ENCODE data around the gene TMEM120B.

TMEM120B gene

DNA sequence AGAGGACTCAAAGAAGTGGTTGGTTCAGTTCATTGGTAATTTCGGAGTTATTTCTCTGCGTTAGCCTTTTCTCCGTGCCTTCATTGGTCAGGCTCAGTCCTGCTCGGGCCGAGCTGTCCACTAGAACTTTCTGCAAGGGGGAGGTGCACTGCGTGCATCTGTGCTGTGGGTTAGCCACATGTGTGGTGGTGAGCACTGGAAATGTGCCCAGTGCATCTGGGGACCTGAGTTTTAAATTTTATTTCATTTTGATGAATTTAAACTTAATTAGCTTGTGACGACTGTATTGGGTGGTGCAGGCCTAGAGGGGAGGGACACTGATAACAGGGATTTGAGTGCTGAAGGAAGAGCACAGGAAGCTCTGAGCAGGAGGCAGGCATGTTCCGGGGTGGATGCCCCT, 115.8 kb downstream of the TMEM120B start:
- Histone ChIP-seq H4K91ac (ENCODE audit: low read depth, low read length, poor library complexity) (no peak overlapping the region), H2AK5ac (ENCODE audit: low read depth, low read length) (no peak overlapping the region), H3K4me1 (ENCODE audit: control insufficient read depth in 2 of 2, insufficient read depth in 1 of 2, low read depth in 1 of 2, low read length in 2 of 2) (no peaks in the 10 kb centered on the region), H2BK5ac (ENCODE audit: low read length) (no peak overlapping the region), H3K4ac (ENCODE audit: low read length) (no peak overlapping the region), H4K8ac (ENCODE audit: low read depth, low read length) (no peak overlapping the region), H2BK12ac (ENCODE audit: low read length) (no peak overlapping the region), H3K23ac (ENCODE audit: low read depth, low read length, poor library complexity) (no peak overlapping the region), H3K27me3 (ENCODE audit: control insufficient read depth in 3 of 3, insufficient read depth in 3 of 3, low read depth in 1 of 3, low read length in 3 of 3) (no peaks in the 10 kb centered on the region), H3K18ac (ENCODE audit: low read length) (no peak overlapping the region), H2BK120ac (ENCODE audit: low read depth, low read length) (no peak overlapping the region), H3K79me1 (ENCODE audit: low read depth, low read length) (no peaks in the 10 kb centered on the region), H3K4me2 (ENCODE audit: insufficient read depth, low read length, poor library complexity, severe bottlenecking) (no peak overlapping the region), H3K9me3 (replicated peaks in 1 of 2; ENCODE audit: control insufficient read depth in 2 of 2, insufficient read depth in 1 of 2, low read depth in 1 of 2, low read length in 2 of 2) (no peaks in the 10 kb centered on the region), H3K27ac (replicated peaks; ENCODE audit: low read length) (no peak overlapping the region), H3K9ac (ENCODE audit: low read depth, low read length, poor library complexity) (no peak overlapping the region), H3K36me3 (replicated peaks in 1 of 2; ENCODE audit: control insufficient read depth in 2 of 2, insufficient read depth in 2 of 2, low read length in 2 of 2) (peaks cover 47 to 87% of the 10 kb centered on the region in 2 donors), H2BK15ac (ENCODE audit: low read length) (no peak overlapping the region), H2AFZ (ENCODE audit: low read length) (no peak overlapping the region), H3K4me3 (ENCODE audit: low read length in 2 of 2) (no peak overlapping the region), H3K14ac (ENCODE audit: low read length) (no peak overlapping the region)
- DNase-seq (ENCODE audit: low spot score), result no peak
- no CpG with 5 or more reads among the region's 8 CpGs for WGBS, 2 donors (ENCODE audit: extremely low coverage in 2 of 2, insufficient read length in 2 of 2, insufficient replicate concordance in 1 of 2)

DNA sequence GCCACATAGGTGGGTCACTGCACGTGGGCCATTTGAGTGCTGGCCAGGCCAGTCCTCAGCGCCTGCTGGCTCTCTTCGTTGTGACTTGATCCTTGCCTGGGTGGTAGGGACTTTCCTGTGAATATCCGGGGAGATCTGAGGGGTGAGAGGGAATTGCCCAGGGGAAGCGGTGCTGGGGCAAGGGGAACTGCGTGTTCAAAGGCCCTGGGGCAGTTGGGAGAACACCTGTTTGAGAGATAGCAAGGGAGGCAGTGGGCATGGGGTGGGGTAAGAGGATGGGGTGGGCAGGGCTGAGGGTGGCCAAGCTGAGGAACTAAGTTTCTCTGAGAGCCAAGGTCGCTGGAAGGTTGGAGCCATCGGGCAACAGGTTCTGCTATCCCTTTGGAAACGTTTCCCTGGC, 116.3 kb downstream of the TMEM120B start:
- Histone ChIP-seq H2AK5ac (ENCODE audit: low read depth, low read length) (no peak overlapping the region), H3K18ac (ENCODE audit: low read length) (no peak overlapping the region), H3K4me2 (ENCODE audit: insufficient read depth, low read length, poor library complexity, severe bottlenecking) (no peak overlapping the region), H4K91ac (ENCODE audit: low read depth, low read length, poor library complexity) (no peak overlapping the region), H2BK12ac (ENCODE audit: low read length) (no peak overlapping the region), H3K9me3 (replicated peaks in 1 of 2; ENCODE audit: control insufficient read depth in 2 of 2, insufficient read depth in 1 of 2, low read depth in 1 of 2, low read length in 2 of 2) (no peaks in the 10 kb centered on the region), H3K4me3 (ENCODE audit: low read length in 2 of 2) (no peak overlapping the region), H4K8ac (ENCODE audit: low read depth, low read length) (no peak overlapping the region), H2AFZ (ENCODE audit: low read length) (no peak overlapping the region), H3K79me1 (ENCODE audit: low read depth, low read length) (no peaks in the 10 kb centered on the region), H3K9ac (ENCODE audit: low read depth, low read length, poor library complexity) (no peak overlapping the region), H3K36me3 (replicated peaks in 1 of 2; ENCODE audit: control insufficient read depth in 2 of 2, insufficient read depth in 2 of 2, low read length in 2 of 2) (peaks cover 43 to 81% of the 10 kb centered on the region in 2 donors), H3K4me1 (ENCODE audit: control insufficient read depth in 2 of 2, insufficient read depth in 1 of 2, low read depth in 1 of 2, low read length in 2 of 2) (no peaks in the 10 kb centered on the region), H2BK120ac (ENCODE audit: low read depth, low read length) (no peak overlapping the region), H2BK5ac (ENCODE audit: low read length) (no peak overlapping the region), H3K23ac (ENCODE audit: low read depth, low read length, poor library complexity) (no peak overlapping the region), H3K4ac (ENCODE audit: low read length) (no peak overlapping the region), H3K14ac (ENCODE audit: low read length) (no peak overlapping the region), H3K27ac (replicated peaks; ENCODE audit: low read length) (no peak overlapping the region), H3K27me3 (ENCODE audit: control insufficient read depth in 3 of 3, insufficient read depth in 3 of 3, low read depth in 1 of 3, low read length in 3 of 3) (no peaks in the 10 kb centered on the region), H2BK15ac (ENCODE audit: low read length) (no peak overlapping the region)
- no CpG with 5 or more reads among the region's 9 CpGs for WGBS, 2 donors (ENCODE audit: extremely low coverage in 2 of 2, insufficient read length in 2 of 2, insufficient replicate concordance in 1 of 2)
- DNase-seq (ENCODE audit: low spot score), result no peak

DNA sequence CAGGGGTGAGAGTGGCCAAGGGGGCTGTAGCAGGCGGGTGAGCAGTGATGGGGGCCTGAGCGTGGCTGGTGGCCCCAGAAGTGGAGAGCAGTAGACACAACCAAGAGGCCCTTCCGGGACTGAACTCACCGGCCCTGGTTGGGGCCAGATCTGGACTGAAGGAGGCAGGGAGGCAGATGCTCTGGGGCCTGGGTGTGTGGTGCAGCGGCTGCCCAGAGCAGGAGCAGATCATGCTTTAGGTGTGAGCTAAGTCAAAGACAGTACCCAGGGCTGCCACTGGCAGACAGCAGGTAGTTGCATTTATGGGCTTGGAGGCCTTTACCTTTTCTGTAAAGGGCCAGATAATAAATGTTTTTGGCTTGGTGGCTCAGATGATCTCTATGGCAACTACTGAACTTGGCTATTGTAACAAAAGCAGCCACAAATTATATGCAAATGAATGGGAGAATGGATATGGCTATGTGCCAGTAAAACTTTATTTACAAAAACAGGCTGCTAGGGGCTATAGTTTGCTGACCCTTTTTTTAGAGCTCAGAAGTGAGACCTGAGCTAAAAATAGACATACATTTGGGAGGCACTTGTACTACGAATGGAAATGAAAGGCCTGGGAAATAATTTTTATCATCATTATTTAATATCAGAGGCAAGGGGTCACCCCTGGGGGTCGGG, 116.8 kb downstream of the TMEM120B start:
- no peak overlapping the region for H3K27ac ChIP-seq (replicated peaks; ENCODE audit: low read length)
- no peaks in the 10 kb centered on the region for H3K79me1 ChIP-seq (ENCODE audit: low read depth, low read length)
- H3K9ac ChIP-seq (ENCODE audit: low read depth, low read length, poor library complexity), result no peak overlapping the region
- peaks cover 39 to 76% of the 10 kb centered on the region in 2 donors for H3K36me3 ChIP-seq (replicated peaks in 1 of 2; ENCODE audit: control insufficient read depth in 2 of 2, insufficient read depth in 2 of 2, low read length in 2 of 2)
- H3K27me3 ChIP-seq (ENCODE audit: control insufficient read depth in 3 of 3, insufficient read depth in 3 of 3, low read depth in 1 of 3, low read length in 3 of 3), result no peaks in the 10 kb centered on the region
- H3K4me2 ChIP-seq (ENCODE audit: insufficient read depth, low read length, poor library complexity, severe bottlenecking), result no peak overlapping the region
- DNase-seq (ENCODE audit: low spot score), result no peak
- H2BK15ac ChIP-seq (ENCODE audit: low read length), result no peak overlapping the region
- no peak overlapping the region for H3K14ac ChIP-seq (ENCODE audit: low read length)
- H3K18ac ChIP-seq (ENCODE audit: low read length), result no peak overlapping the region
- no peak overlapping the region for H3K4me3 ChIP-seq (ENCODE audit: low read length in 2 of 2)
- H2AFZ ChIP-seq (ENCODE audit: low read length), result no peak overlapping the region
- no peak overlapping the region for H2BK120ac ChIP-seq (ENCODE audit: low read depth, low read length)
- no peaks in the 10 kb centered on the region for H3K9me3 ChIP-seq (replicated peaks in 1 of 2; ENCODE audit: control insufficient read depth in 2 of 2, insufficient read depth in 1 of 2, low read depth in 1 of 2, low read length in 2 of 2)
- no peak overlapping the region for H3K23ac ChIP-seq (ENCODE audit: low read depth, low read length, poor library complexity)
- H4K8ac ChIP-seq (ENCODE audit: low read depth, low read length), result no peak overlapping the region
- no peak overlapping the region for H2BK5ac ChIP-seq (ENCODE audit: low read length)
- H3K4ac ChIP-seq (ENCODE audit: low read length), result no peak overlapping the region
- no peaks in the 10 kb centered on the region for H3K4me1 ChIP-seq (ENCODE audit: control insufficient read depth in 2 of 2, insufficient read depth in 1 of 2, low read depth in 1 of 2, low read length in 2 of 2)
- H2BK12ac ChIP-seq (ENCODE audit: low read length), result no peak overlapping the region
- no peak overlapping the region for H4K91ac ChIP-seq (ENCODE audit: low read depth, low read length, poor library complexity)
- no CpG with 5 or more reads among the region's 7 CpGs for WGBS, 2 donors (ENCODE audit: extremely low coverage in 2 of 2, insufficient read length in 2 of 2, insufficient replicate concordance in 1 of 2)
- H2AK5ac ChIP-seq (ENCODE audit: low read depth, low read length), result no peak overlapping the region

DNA sequence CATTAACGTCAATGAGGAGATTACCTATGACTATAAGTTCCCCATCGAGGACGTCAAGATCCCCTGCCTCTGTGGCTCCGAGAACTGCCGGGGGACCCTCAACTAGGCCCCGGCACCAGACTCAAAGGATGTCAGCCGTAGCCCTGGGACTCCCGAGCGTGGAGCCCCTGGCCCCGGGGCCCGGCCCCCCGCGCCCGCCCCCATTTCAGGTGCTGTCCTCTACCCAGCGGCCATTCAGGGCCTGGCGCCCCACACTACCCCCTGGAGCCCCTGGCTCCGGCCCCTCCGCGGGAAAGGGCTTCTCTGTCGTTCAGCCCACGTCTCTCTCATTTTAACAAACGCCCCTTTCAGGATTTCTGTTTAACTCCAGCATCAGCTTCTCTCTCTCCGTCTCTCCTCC, 117.6 kb downstream of the TMEM120B start:
- no CpG with 5 or more reads among the region's 23 CpGs for WGBS, 2 donors (ENCODE audit: extremely low coverage in 2 of 2, insufficient read length in 2 of 2, insufficient replicate concordance in 1 of 2)
- no peak overlapping the region for H3K4me3 ChIP-seq (ENCODE audit: low read length in 2 of 2)
- H2BK15ac ChIP-seq (ENCODE audit: low read length), result no peak overlapping the region
- DNase-seq (ENCODE audit: low spot score), result no peak
- no peak overlapping the region for H3K4ac ChIP-seq (ENCODE audit: low read length)
- no peak overlapping the region for H3K14ac ChIP-seq (ENCODE audit: low read length)
- H2BK12ac ChIP-seq (ENCODE audit: low read length), result no peak overlapping the region
- H3K9me3 ChIP-seq (replicated peaks in 1 of 2; ENCODE audit: control insufficient read depth in 2 of 2, insufficient read depth in 1 of 2, low read depth in 1 of 2, low read length in 2 of 2), result no peaks in the 10 kb centered on the region
- no peak overlapping the region for H2AFZ ChIP-seq (ENCODE audit: low read length)
- no peak overlapping the region for H3K27ac ChIP-seq (replicated peaks; ENCODE audit: low read length)
- H2AK5ac ChIP-seq (ENCODE audit: low read depth, low read length), result no peak overlapping the region
- no peak overlapping the region for H4K91ac ChIP-seq (ENCODE audit: low read depth, low read length, poor library complexity)
- H2BK120ac ChIP-seq (ENCODE audit: low read depth, low read length), result no peak overlapping the region
- H3K79me1 ChIP-seq (ENCODE audit: low read depth, low read length), result no peaks in the 10 kb centered on the region
- H3K27me3 ChIP-seq (ENCODE audit: control insufficient read depth in 3 of 3, insufficient read depth in 3 of 3, low read depth in 1 of 3, low read length in 3 of 3), result no peaks in the 10 kb centered on the region
- peaks cover 37 to 69% of the 10 kb centered on the region in 2 donors for H3K36me3 ChIP-seq (replicated peaks in 1 of 2; ENCODE audit: control insufficient read depth in 2 of 2, insufficient read depth in 2 of 2, low read length in 2 of 2)
- H3K9ac ChIP-seq (ENCODE audit: low read depth, low read length, poor library complexity), result no peak overlapping the region
- no peak overlapping the region for H3K18ac ChIP-seq (ENCODE audit: low read length)
- H3K23ac ChIP-seq (ENCODE audit: low read depth, low read length, poor library complexity), result no peak overlapping the region
- no peaks in the 10 kb centered on the region for H3K4me1 ChIP-seq (ENCODE audit: control insufficient read depth in 2 of 2, insufficient read depth in 1 of 2, low read depth in 1 of 2, low read length in 2 of 2)
- H2BK5ac ChIP-seq (ENCODE audit: low read length), result no peak overlapping the region
- no peak overlapping the region for H3K4me2 ChIP-seq (ENCODE audit: insufficient read depth, low read length, poor library complexity, severe bottlenecking)
- H4K8ac ChIP-seq (ENCODE audit: low read depth, low read length), result no peak overlapping the region
